Measurements from ENCODE around the gene UBE2G2.

DNA sequence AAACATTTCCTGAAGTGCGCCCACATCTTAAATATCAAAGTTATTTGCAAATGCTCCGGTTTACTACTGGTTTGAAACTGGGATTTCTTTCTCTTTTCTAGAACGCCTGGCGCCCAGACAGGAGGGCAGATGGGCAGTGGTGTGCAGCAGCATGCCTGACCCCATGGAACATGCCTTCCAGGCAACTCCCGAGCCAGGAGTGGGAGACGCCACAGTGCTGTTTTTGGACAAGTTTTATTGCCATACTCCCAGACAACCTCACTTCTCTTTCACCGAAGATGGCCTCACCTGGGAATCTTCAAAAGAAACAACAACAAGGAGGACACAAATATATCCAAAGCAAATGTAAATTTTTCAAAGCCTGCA is 21.5 kb downstream of the UBE2G2 start:
- TF ChIP-seq, protein P1, sequence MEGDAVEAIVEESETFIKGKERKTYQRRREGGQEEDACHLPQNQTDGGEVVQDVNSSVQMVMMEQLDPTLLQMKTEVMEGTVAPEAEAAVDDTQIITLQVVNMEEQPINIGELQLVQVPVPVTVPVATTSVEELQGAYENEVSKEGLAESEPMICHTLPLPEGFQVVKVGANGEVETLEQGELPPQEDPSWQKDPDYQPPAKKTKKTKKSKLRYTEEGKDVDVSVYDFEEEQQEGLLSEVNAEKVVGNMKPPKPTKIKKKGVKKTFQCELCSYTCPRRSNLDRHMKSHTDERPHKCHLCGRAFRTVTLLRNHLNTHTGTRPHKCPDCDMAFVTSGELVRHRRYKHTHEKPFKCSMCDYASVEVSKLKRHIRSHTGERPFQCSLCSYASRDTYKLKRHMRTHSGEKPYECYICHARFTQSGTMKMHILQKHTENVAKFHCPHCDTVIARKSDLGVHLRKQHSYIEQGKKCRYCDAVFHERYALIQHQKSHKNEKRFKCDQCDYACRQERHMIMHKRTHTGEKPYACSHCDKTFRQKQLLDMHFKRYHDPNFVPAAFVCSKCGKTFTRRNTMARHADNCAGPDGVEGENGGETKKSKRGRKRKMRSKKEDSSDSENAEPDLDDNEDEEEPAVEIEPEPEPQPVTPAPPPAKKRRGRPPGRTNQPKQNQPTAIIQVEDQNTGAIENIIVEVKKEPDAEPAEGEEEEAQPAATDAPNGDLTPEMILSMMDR (IDR thresholded peaks at IDR 0.05) = no peak
- no peak for TF ChIP-seq POLR2A (IDR thresholded peaks at IDR 0.05)
